ENCODE measurements around the gene PRRT1B.

- TF ChIP-seq ZFP30 (CRISPR knock-in tag; IDR thresholded peaks at IDR 0.05) (no peak), TOX (CRISPR knock-in tag; IDR thresholded peaks at IDR 0.05; ENCODE audit: borderline replicate concordance) (no peak), ZNF565 (CRISPR knock-in tag; conservative IDR thresholded peaks at IDR 0.05; ENCODE audit: low read depth) (no peak), ESRRG (CRISPR knock-in tag; IDR thresholded peaks at IDR 0.05) (no peak), POU6F1 (CRISPR knock-in tag; IDR thresholded peaks at IDR 0.05; ENCODE audit: borderline replicate concordance, low read depth) (no peak)
Observed at GRCh38 chr9:131520503-131520902, 24.8 kb upstream of the PRRT1B start.
